Gastrocnemius medialis (tissue), 4 donors: Measurements from ENCODE around the gene NGEF. TPM values are rescaled to one million over a fixed set of nuclear protein-coding genes. Genes with fewer than 3 reads are reported as not detected.

ENCODE experiments used
- ATAC-seq, 2 donors: fragments of 150-250 bp; one replicate each; pipeline ENCODE4 v1.9.1; 2016
- DNase-seq, 2 donors: peaks; one replicate each; pipeline ENCODE4 v3.0.0-alpha.2; 2019
- H3K27ac ChIP-seq, 4 donors: fragments of 200-600 bp; sonication (generic); 1 replicate in 1 of 4; 2 replicates in 3 of 4; pipeline ENCODE4 v1.5.1; 2016 to 2018; ENCODE audit warnings: mild to moderate bottlenecking in 2 of 4, moderate library complexity in 1 of 4
- H3K27me3 ChIP-seq, 3 donors: fragments of 200-600 bp; sonication (generic) in 2 of 3; 1 replicate in 1 of 3; 2 replicates in 2 of 3; pipeline versions ENCODE4 v1.5.1 to v1.6.0; 2016 to 2019; ENCODE audit warnings: mild to moderate bottlenecking in 1 of 3, moderate library complexity in 1 of 3
- H3K36me3 ChIP-seq, 2 donors: fragments of 200-600 bp; sonication (generic) in 1 of 2; one replicate each; pipeline ENCODE4 v1.5.1; 2017 to 2018
- H3K4me1 ChIP-seq, 2 donors: fragments of 200-600 bp; sonication (generic) in 1 of 2; one replicate each; pipeline ENCODE4 v1.5.1; 2016 to 2017; ENCODE audit warnings: mild to moderate bottlenecking in 2 of 2
- H3K4me3 ChIP-seq, 4 donors: fragments of 200-600 bp; sonication (generic) in 3 of 4; 1 replicate in 1 of 4; 2 replicates in 3 of 4; pipeline ENCODE4 v1.5.1; 2016 to 2019; ENCODE audit warnings: mild to moderate bottlenecking in 2 of 4
- H3K9me3 ChIP-seq, 3 donors: fragments of 200-600 bp; sonication (generic) in 2 of 3; 1 replicate in 1 of 3; 2 replicates in 2 of 3; pipeline ENCODE4 v1.5.1; 2016 to 2019
- POLR2A ChIP-seq, 2 donors: fragments of 450-650 bp; IDR thresholded peaks; one replicate each; pipeline ENCODE4 v1.6.1; 2017; ENCODE audit warnings: antibody characterized with exemption in 2 of 2, mild to moderate bottlenecking in 2 of 2, moderate library complexity in 2 of 2
- in situ Hi-C, 4 donors: fragments of 200-750 bp; cut with MboI; loops; one replicate each; pipeline versions ENCODE4 v1.15.0 to v1.8.0; 2017; ENCODE audit warnings: low sequenced_read_pairs in 4 of 4
- intact Hi-C: fragments of 100-400 bp; cut with DNase I; formaldehyde crosslinking; loops from one replicate; pipeline ENCODE4 v1.15.1; 2023; ENCODE audit warnings: low total_unique reads
- total RNA-seq, 4 donors: library from RNA; depleted of rRNA; stranded (reverse); fragments of >200 nt; gene quantifications; one replicate each; pipeline versions ENCODE4 v1.1.0 to v1.2.3, GENCODE V29; 2016
- TF ChIP-seq, protein P1 (sequence below), 5 experiments: fragments of 450-650 bp in 3 of 5; fragments of 200-600 bp in 2 of 5; sonication (generic) in 2 of 5; IDR thresholded peaks in 4 of 5; conservative IDR thresholded peaks in 1 of 5; 1 replicate in 4 of 5; 2 replicates in 1 of 5; pipeline ENCODE4 v1.5.1; 2016 to 2019; ENCODE audit warnings: antibody characterized with exemption in 5 of 5, mild to moderate bottlenecking in 3 of 5, moderate library complexity in 3 of 5

The NGEF gene
- total RNA-seq, 4 donors from 2014 or later: 0.66 to 1.5 (median 0.84) TPM; not detected in 1

DNA sequence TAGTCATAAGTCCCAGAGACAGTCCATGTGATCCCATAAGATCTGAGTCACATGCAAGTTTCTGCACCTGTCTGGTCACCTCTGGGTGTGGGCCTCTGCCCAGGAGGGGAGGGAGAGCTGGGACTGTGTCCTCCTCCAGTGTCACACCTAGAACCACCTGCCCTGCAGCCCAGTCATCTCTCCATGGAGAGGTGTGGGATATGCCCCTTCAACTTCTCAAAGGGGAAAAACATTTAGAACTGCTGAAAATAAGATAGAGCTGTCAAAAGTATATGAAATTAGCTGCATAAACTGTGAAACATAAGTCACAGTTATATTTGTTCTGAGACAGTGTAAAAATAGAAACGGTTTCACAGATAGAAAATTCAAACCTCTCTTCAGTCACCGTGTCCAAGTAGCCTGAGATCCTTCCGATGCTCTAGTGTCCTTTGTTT, 55.4 kb downstream of the NGEF start:
- DNase-seq (peak in 1 of 2 donors; percentile 25), ATAC-seq (peak in 1 of 2 donors; percentile 87)
- in situ Hi-C loops: no loop called here
- no peaks in the 10 kb centered on the region for H3K36me3 ChIP-seq
- intact Hi-C loops: no loop called here
- no peak for TF ChIP-seq POLR2A (IDR thresholded peaks at IDR 0.05)
- TF ChIP-seq, protein P1, sequence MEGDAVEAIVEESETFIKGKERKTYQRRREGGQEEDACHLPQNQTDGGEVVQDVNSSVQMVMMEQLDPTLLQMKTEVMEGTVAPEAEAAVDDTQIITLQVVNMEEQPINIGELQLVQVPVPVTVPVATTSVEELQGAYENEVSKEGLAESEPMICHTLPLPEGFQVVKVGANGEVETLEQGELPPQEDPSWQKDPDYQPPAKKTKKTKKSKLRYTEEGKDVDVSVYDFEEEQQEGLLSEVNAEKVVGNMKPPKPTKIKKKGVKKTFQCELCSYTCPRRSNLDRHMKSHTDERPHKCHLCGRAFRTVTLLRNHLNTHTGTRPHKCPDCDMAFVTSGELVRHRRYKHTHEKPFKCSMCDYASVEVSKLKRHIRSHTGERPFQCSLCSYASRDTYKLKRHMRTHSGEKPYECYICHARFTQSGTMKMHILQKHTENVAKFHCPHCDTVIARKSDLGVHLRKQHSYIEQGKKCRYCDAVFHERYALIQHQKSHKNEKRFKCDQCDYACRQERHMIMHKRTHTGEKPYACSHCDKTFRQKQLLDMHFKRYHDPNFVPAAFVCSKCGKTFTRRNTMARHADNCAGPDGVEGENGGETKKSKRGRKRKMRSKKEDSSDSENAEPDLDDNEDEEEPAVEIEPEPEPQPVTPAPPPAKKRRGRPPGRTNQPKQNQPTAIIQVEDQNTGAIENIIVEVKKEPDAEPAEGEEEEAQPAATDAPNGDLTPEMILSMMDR (IDR thresholded peaks at IDR 0.05 in 4 of 5, conservative IDR thresholded peaks at IDR 0.05 in 1 of 5): no peak
- no peaks in the 10 kb centered on the region for H3K27me3 ChIP-seq
- H3K27ac ChIP-seq: no peak overlapping the region
- H3K4me1 ChIP-seq: peaks cover 0 to 11% of the 10 kb centered on the region in 2 donors
- H3K4me3 ChIP-seq: no peak overlapping the region
- H3K9me3 ChIP-seq: no peaks in the 10 kb centered on the region

DNA sequence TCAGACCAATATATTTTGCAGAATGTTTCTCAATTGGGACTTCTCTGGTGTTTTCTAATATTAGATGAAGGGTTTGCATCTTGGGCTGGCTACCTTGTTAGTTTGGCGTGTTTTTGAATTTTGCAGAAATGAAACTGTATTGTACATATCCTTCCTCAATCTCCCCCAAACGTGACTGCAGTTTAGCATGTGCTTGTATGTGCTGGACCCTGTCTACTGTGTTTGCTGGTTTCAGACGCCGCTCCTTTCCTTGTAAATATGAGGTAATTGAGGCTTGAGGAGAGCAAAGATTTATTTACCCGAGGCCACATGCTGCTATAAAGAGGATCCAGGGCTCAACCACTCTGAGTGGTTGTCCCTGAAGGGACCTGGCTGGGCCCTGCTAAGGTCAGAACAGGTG, 57.2 kb downstream of the NGEF start:
- Histone ChIP-seq H3K36me3 (no peaks in the 10 kb centered on the region), H3K27ac (no peak overlapping the region), H3K27me3 (no peaks in the 10 kb centered on the region), H3K9me3 (no peaks in the 10 kb centered on the region), H3K4me1 (peaks cover 0 to 11% of the 10 kb centered on the region in 2 donors), H3K4me3 (no peak overlapping the region)
- DNase-seq: no peak
- in situ Hi-C loops (no loop called here), intact Hi-C loops (no loop called here)
- TF ChIP-seq, protein P1 (IDR thresholded peaks at IDR 0.05 in 4 of 5, conservative IDR thresholded peaks at IDR 0.05 in 1 of 5): no peak
- no peak for TF ChIP-seq POLR2A (IDR thresholded peaks at IDR 0.05)
- ATAC-seq: no peak

DNA sequence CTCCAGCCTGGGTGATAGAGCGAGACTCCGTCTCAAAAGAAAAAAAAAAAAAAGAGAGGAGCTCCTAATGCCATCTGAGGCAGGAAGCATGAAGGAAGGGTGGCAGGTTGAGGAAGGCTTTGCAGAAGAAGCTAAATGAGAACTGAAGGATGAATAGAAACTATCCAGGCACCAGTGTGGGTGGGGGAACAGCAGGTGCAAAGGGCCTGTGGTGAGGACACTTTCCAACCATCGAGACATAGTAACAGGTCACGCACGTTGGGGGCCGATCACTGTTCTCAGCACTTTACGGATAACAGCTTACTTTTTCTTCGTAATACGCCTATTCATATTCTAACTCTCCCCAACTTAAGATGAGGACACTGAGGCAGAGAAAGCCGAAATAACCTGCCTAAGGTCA, 58.4 kb downstream of the NGEF start:
- no peaks in the 10 kb centered on the region for H3K27me3 ChIP-seq

DNA sequence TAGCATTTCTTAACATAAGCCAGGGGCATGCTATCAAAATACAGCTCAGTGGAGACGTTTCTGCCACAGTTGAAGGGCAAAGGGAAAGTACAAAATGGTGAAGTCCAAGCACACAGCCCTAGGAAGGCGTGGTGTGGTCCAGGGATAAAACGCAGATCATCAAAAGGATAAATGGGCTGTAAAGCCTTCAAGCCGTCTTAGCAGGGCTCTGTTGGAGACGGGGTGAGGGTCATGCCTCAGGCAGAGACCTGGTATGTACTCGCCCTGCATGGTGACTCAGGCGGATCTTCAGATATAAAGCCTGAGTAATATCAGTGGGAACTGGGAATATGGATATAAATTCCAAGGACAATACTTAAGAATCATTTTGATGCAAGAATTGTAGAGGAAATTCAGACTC, 61.2 kb downstream of the NGEF start:
- in situ Hi-C loops (no loop called here), intact Hi-C loops (no loop called here)
- no peak for DNase-seq
- Histone ChIP-seq H3K27me3 (no peaks in the 10 kb centered on the region), H3K9me3 (no peaks in the 10 kb centered on the region), H3K27ac (no peak overlapping the region), H3K4me1 (no peaks in the 10 kb centered on the region), H3K36me3 (no peaks in the 10 kb centered on the region), H3K4me3 (no peak overlapping the region)
- TF ChIP-seq, protein P1 (IDR thresholded peaks at IDR 0.05 in 4 of 5, conservative IDR thresholded peaks at IDR 0.05 in 1 of 5): no peak
- no peak for TF ChIP-seq POLR2A (IDR thresholded peaks at IDR 0.05)
- ATAC-seq: no peak

More for the DNA sequence above, 58.4 kb downstream of the NGEF start:
- no peak for ATAC-seq
- TF ChIP-seq, protein P1 (IDR thresholded peaks at IDR 0.05 in 4 of 5, conservative IDR thresholded peaks at IDR 0.05 in 1 of 5): no peak
- H3K9me3 ChIP-seq: no peaks in the 10 kb centered on the region
- H3K4me1 ChIP-seq: peaks cover 0 to 11% of the 10 kb centered on the region in 2 donors
- intact Hi-C loops: no loop called here
- no peak for DNase-seq
- in situ Hi-C loops: no loop called here
- no peak overlapping the region for H3K4me3 ChIP-seq
- H3K36me3 ChIP-seq: no peaks in the 10 kb centered on the region
- no peak overlapping the region for H3K27ac ChIP-seq

DNA sequence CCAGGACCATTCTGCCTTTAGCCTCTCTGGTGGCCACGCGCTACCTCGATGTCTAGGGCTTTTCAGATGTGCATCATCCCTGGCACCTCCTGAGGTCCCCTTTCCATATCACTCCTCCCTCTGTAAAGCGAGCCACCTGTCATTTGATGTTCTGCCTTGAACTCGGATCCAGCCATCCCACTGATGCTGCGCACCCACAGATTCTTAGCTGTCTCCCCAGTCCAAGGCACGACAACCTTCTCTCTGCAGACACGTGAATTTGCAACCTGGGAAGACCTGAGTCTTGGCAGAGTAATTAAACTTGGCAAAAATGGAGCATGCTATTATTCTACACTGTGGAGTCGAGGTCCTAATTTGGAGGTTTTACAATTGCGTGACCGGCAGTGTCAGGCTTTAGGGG, 61.9 kb downstream of the NGEF start:
- TF ChIP-seq, protein P1 (IDR thresholded peaks at IDR 0.05 in 4 of 5, conservative IDR thresholded peaks at IDR 0.05 in 1 of 5): no peak
- TF ChIP-seq POLR2A (IDR thresholded peaks at IDR 0.05): no peak
- Histone ChIP-seq H3K27ac (no peak overlapping the region), H3K4me3 (no peak overlapping the region), H3K36me3 (no peaks in the 10 kb centered on the region), H3K4me1 (no peaks in the 10 kb centered on the region), H3K9me3 (no peaks in the 10 kb centered on the region), H3K27me3 (no peaks in the 10 kb centered on the region)
- in situ Hi-C loops: no loop called here
- intact Hi-C loops: no loop called here
- DNase-seq (no peak), ATAC-seq (no peak)
